ENCODE measurements around the gene TIGAR.

GRCh38 chr12:4288296-4289131 is 32.5 kb upstream of the TIGAR start:
- TF ChIP-seq POLR2AphosphoS2 (conservative IDR thresholded peaks at IDR 0.05; ENCODE audit: low read length): no peak
- TF ChIP-seq PBX3 (IDR thresholded peaks at IDR 0.05): no peak
- TF ChIP-seq PHF8 (IDR thresholded peaks at IDR 0.05; ENCODE audit: borderline replicate concordance, low read depth): no peak
- no peak for TF ChIP-seq CTCF (IDR thresholded peaks at IDR 0.05)

All from A549 (cell line).